ENCODE data around the gene SUPT7L.
"Not testable (repeated sequence)": the region's sequence is repeated elsewhere in the genome, so short reads cannot be mapped to it uniquely, and the experiment has no call there.

The SUPT7L gene

GRCh38 chr2:27663285-27664153 lies at the start of gene SUPT7L, which contains the start of gene SLC4A1AP:
TSS of gene SUPT7L (minus strand) at chr2:27663614. CDS start at chr2:27662192, 1,422 bp downstream.
TSS of gene SLC4A1AP (plus strand) at chr2:27663889. CDS start at chr2:27663915, 26 bp downstream.
- peak; percentile 81 for DNase-seq

- DNase-seq = no peak
These were observed 49.8 kb upstream of the SUPT7L start for GRCh38 chr2:27713201-27713600.

- DNase-seq = no peak
These were observed 49.1 kb upstream of the SUPT7L start for GRCh38 chr2:27712522-27712921.

GRCh38 chr2:27711804-27712203 lies 48.4 kb upstream of the SUPT7L start:
- DNase-seq = no peak

- DNase-seq = no peak
These were observed 47.4 kb upstream of the SUPT7L start for GRCh38 chr2:27710640-27711430.

- DNase-seq = no peak
These were observed 46.7 kb upstream of the SUPT7L start for GRCh38 chr2:27709960-27710575.

GRCh38 chr2:27709326-27709725 lies 45.9 kb upstream of the SUPT7L start:
- DNase-seq = no peak

GRCh38 chr2:27708666-27709065 lies 45.3 kb upstream of the SUPT7L start:
- no peak for DNase-seq

GRCh38 chr2:27708257-27708654 lies 44.8 kb upstream of the SUPT7L start:
- DNase-seq = no peak

GRCh38 chr2:27707462-27708256 lies 44.2 kb upstream of the SUPT7L start:
- no peak for DNase-seq

GRCh38 chr2:27705851-27706622 lies 42.6 kb upstream of the SUPT7L start:
- DNase-seq = peak; percentile 88

- DNase-seq = no peak
These were observed 41.0 kb upstream of the SUPT7L start for GRCh38 chr2:27704342-27704876.

- peak; percentile 77 for DNase-seq
These were observed 40.4 kb upstream of the SUPT7L start for GRCh38 chr2:27703638-27704341.

GRCh38 chr2:27702302-27702701 lies 38.9 kb upstream of the SUPT7L start:
- DNase-seq = no peak

- DNase-seq = no peak
These were observed 38.3 kb upstream of the SUPT7L start for GRCh38 chr2:27701676-27702075.

- no peak for DNase-seq
These were observed 34.2 kb upstream of the SUPT7L start for GRCh38 chr2:27697660-27698059.

GRCh38 chr2:27690052-27690451 lies 26.6 kb upstream of the SUPT7L start:
- no peak for DNase-seq

GRCh38 chr2:27689424-27689823 lies 26.0 kb upstream of the SUPT7L start:
- peak; percentile 9 for DNase-seq

- DNase-seq = no peak
These were observed 23.8 kb upstream of the SUPT7L start for GRCh38 chr2:27687232-27687631.

GRCh38 chr2:27685577-27685976 lies 22.2 kb upstream of the SUPT7L start:
- DNase-seq = no peak

GRCh38 chr2:27685006-27685405 lies 21.6 kb upstream of the SUPT7L start:
- not testable (repeated sequence) for DNase-seq

Data from HCEC 1CT (cell line).